C1 segment of cervical spinal cord (tissue), 14 donors: ENCODE data around the gene MDH2.
"Not testable (repeated sequence)": the region's sequence is repeated elsewhere in the genome, so short reads cannot be mapped to it uniquely, and the experiment has no call there.

Source experiments
- DNase-seq, 14 donors: peaks; one replicate each; lab custom pipeline; 2025; lab: John Stamatoyannopoulos, UW

The MDH2 gene

DNA sequence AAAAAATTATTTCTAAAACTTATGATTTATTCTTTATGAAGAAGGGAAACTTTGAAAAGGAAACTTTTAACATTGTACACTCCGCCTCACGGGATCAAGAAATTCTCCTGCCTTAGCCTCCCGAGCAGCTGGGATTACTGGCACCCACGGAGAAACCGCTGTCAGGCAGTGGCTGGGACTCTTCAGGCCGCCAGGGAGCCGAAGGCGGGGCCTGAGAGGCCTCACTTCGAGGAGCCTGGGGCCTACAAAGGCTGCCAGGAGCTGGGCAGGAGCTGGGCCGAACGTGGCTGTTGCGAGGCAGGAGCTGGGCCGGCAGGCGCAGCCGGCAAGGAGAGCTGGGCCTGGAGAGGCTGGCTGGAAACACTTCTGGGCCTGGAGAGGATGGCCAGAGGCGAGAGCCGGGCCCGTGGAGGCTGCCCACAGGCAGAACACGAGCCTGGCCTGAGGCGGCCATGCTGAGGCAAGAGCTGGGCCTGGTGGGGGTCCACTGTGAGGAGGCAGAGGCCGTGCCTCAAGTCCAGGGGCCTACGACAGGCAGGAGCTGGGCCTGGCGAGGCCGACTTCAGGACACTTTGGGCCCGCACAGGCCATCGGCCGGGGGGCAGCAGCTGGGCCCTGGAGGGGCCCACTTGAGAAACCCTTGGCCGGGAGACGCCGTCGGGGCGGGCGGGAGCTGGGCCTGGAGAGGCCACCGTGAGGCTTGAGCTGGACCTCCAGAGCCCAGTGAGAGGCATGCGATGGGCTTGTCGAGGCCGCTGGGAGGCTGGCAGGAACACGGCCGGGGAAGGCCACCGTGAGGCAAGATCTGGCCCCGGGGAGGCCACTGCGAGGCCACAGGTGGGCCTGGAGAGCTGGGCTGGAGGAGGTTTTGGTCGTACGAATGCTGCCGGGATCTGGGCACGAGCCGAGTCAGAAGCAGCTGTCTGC is 23.7 kb downstream of the MDH2 start:
- DNase-seq, result no peak

- DNase-seq, result no peak
Observed at GRCh38 chr7:76072243-76073148, 24.6 kb downstream of the MDH2 start.

DNA sequence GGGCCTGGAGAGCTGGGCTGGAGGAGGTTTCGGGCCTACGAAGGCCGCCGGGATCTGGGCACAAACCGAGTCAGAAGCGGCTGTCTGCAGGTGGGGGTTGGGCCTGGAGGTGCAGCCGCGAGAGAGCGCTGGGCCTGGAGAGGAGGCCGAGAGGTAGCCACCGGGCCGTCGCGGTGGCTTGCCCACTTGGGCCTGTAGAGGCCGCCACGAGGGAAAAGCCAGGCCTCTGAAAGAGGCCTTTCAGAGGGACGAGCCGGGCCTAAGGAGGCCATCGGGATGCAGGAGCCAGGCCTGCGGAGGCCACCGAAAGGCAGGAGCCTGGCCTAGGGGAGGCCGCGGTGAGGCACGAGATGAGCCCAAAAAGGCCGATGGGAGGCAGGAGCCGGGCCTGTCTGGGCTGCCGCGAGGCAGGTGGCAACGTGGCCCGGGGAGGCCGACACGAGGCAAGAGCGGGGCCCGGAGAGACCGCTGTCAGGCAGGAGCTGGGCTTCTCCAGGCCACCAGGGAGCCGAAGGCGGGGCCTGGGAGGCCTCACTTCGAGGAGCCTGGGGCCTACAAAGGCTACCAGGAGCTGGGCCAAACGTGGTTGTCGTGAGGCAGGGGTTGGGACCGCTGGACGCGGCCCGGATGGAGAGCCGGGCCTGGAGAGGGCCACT is 25.6 kb downstream of the MDH2 start:
- no peak for DNase-seq

DNA sequence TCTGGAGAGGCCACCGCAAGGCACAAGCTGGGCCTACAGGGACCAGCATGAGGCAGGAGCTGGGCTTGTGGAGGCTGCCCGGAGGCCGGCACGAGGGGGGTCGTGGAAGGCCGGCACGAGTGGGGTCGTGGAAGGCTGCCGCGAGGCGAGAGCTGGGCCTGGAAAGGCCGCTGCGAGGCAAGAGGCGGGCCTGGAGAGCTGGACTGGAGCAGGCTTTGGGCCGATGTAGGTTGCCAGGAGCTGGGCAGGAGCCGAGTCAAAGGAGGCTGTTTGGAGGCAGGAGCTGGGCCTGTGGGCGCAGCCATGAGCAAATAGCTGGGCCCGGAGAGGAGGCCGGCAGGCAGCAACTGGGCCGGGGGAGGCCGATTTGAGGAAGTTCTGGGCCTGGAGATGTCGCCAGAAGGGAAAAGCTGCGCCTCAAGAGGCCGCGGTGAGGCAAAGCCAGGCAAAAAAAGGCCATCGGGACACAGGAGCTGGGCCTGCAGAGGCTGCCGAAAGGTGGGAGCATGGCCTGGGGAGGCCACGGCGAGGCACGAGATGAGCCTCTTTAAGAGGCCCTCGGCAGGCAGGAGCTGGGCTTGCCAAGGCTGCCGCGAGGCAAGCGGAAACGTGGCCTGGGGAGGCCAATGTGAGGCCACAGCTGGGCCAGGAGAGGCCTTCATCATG is 26.5 kb downstream of the MDH2 start:
- no peak for DNase-seq

DNA sequence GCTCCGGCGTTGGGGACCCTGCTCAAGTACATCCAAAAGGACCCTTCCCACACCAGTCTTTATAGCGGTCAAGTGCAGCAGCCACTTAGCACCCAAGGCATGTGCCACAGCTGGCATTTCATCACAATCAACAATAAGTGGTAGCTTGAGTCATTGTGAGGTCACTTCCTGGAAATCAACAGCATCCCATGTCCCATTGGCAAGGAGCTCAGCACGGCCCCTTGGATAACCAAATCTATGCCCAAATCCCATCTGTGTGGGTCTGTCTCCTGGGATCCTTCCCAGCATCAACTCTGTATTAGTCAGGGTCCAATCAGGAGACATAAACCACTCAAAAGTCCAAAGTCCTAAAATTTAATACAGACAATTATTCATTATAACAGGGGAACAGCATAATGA is 27.1 kb downstream of the MDH2 start:
- no peak for DNase-seq

- DNase-seq, result no peak
Observed at GRCh38 chr7:76076995-76077394, 29.1 kb downstream of the MDH2 start.

GRCh38 chr7:76077435-76077834 is 29.5 kb downstream of the MDH2 start:
- no peak for DNase-seq

DNA sequence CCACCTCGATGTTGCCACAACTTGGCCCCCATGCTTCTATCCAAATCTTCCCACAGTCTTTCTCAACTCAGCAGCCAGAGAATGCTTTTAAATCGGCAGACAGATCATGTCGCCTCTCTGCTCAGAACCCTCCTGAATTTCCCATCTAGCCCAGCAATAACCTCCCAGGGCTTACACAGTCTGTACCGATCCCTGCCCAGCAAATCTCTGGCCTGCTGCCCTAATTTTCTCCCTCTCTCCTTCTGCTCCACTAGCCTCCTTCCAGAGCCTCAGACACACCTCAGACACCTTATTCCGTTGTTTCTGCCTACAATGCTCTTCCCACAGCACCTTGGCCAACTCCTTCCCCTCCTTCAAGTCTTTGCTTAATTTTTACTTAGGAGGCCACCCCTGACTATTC is 32.3 kb downstream of the MDH2 start:
- no peak for DNase-seq

GRCh38 chr7:76084115-76084514 is 36.2 kb downstream of the MDH2 start:
- DNase-seq, result not testable (repeated sequence)

DNA sequence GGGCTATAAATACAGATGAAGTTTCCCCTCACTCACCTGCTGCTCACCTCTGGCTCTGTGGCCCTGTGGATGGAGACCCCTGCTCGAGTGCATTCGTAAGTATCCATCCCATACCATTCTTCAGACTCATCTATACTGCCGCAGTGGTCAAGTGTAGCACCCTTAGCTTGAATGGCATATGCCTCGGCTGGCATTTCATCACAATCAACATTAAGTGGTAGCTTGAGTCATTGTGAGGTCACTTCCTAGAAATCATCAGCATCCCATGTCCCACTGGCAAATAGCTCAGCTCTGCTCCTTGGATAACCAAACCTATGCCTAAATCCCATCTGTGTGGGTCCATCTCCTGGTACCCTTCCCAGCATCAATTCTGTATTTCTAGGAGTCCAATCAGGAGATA is 38.2 kb downstream of the MDH2 start:
- DNase-seq, result no peak

GRCh38 chr7:76087362-76087791 is 39.5 kb downstream of the MDH2 start:
- DNase-seq, result not testable (repeated sequence)

DNA sequence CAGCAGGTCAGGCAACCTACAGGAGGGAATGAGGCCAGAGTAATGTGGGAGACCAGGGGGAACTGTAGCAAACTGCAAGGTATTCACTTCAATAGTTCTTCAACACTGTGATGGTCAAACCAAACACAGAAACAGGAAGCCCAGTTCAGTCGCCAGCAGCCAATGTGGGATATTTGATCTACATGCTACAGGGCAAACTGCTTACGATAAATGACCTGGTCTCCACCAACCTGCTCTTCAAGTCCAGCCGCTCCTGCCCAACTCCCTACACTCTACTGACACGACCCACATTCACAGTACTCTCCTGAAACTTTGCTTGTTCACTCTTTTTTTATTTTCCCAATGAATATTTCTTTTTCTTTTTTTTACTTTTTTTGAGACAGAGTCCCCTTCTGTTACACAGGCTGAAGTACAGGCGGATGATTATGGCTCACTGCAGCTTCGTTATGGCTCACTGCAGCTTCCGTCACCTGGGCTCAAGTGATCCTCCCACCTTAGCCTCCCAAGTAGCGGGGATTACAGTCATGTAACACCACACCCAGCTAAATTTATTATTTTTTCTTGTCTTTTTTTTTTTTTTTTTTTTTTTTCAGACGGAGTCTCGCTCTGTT is 42.1 kb downstream of the MDH2 start:
- no peak for DNase-seq

DNA sequence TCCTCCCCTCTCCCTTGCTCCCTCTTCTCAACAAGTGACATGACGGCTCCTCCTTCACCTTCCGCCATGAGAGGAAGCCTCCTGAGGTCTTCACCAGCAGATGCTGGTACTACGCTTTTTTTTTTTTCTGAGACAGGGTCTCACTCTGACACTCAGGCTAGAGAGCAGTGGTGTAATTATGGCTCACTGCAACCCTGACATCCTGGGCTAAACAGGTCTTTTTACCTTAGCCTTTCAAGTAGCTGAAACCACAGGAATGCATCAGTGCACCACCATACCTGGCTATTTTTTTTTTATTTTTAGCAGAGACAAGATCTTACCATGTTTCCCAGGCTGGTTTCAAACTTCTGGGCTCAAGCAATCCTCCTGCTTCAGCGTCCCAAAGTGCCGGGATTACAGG is 43.6 kb downstream of the MDH2 start:
- no peak for DNase-seq

DNA sequence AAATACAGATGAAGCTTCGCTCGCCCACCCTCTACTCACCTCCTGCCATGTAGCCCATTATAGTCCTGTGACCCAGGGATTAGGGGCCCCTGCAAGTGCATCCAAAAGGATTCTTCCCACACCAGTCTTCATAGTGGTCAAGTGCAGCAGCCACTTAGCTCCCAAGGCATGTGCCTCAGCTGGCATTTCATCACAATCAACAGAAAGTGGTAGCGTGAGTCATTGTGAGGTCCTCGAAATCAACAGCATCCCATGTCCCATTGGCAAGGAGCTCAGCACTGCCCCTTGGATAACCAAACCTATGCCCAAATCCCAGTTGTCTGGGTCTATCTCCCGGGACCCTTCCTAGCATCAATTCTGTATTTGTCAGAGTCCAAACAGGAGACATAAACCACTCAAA is 45.6 kb downstream of the MDH2 start:
- DNase-seq, result not testable (repeated sequence)

GRCh38 chr7:76094326-76094725 is 46.4 kb downstream of the MDH2 start:
- DNase-seq, result not testable (repeated sequence)

DNA sequence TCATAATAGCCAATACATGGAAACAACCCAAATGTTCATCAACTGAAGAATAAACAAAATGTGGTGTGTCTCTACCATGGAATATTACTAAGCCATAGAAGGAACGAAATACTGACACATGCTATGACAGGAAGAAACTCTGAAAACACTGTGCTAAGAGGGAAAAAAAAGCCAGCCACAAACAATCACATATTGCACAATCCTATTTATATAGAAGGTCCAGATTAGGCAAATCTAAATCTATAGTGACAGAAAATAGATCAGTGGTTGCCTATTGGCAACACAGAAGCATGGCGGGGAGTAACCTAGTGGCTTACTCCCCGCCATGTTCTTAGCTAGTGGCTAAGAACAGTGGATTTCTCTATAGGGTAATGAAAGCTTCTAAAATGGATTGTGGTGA is 48.0 kb downstream of the MDH2 start:
- no peak for DNase-seq

DNA sequence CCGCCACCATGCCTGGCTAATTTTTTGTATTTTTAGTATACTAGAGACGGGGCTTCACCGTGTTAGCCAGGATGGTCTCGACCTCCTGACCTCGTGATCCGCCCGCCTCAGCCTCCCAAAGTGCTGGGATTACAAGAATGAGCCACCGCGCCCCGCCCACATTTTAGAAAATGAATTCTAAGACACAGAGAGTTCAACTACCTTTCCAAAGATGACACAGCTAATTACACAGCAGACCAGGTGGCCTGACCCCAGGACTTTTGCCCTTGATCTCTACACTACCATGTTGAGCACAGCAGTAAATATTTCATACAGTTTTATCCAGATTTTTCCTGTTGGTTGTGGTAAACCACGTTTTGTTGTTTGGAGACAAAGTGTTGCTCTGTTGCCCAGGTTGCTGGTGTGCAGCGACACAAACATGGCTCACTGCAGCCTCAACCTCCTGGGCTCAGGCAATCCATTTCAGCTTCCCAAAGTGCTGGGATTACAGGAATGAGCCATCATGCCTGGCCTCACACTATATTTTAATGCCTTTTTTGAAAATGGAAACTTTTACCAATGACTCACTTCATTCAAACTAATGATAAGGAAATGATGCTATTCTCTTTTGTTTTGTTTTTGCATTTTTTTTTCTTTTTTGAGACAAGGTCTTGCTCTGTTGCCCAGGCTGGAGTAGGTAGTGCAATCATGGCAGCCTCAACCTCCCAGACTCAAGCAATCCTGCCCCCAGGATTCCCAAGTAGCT is 54.0 kb downstream of the MDH2 start:
- DNase-seq, result not testable (repeated sequence)

- not testable (repeated sequence) for DNase-seq
Observed at GRCh38 chr7:76103788-76104187, 55.9 kb downstream of the MDH2 start.

DNA sequence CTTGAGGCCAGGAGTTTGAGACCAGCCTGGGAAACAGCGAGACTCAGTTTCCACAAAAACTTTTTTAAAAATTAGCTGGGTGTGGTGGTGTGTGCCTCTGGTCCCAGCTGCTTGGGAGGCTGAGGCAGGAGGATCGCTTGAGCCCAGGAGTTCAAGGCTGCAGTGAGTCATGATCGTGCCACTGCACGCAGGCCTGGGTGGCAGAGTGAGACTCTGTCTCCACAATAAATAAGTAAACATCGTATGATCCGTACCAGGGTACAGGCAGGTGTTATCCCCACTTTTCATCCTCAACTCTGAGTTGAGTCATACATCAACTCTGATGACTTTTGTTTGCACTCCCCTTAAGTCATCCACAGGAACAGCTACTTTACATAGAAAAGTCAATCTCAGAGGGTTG is 58.2 kb downstream of the MDH2 start:
- not testable (repeated sequence) for DNase-seq

- DNase-seq, result no peak
Observed at GRCh38 chr7:76106893-76107292, 59.0 kb downstream of the MDH2 start.
